Osteoblast (primary cell): ENCODE results near the gene UPP2. TPM values are rescaled to one million over a fixed set of nuclear protein-coding genes. Genes with fewer than 3 reads are reported as not detected.

Experiments used
- DNase-seq: peaks from one replicate; pipeline ENCODE4 v3.0.0; 2011; ENCODE audit warnings: low spot score, mixed read lengths; ENCODE audit not compliant: insufficient read length; ENCODE audit errors: missing footprints
- H2AFZ ChIP-seq: 2 replicates; pipeline ENCODE4 v1.6.0; 2011; ENCODE audit warnings: mild to moderate bottlenecking, low read length
- H3K27ac ChIP-seq: 2 replicates; pipeline ENCODE4 v1.5.1; 2011; ENCODE audit warnings: mild to moderate bottlenecking, low read depth, low read length, moderate library complexity
- H3K27me3 ChIP-seq: 2 replicates; pipeline ENCODE4 v1.6.0; 2012; ENCODE audit warnings: mild to moderate bottlenecking, control low read depth, inconsistent platforms, low read length, moderate library complexity; ENCODE audit not compliant: insufficient read depth
- H3K36me3 ChIP-seq: 2 replicates; pipeline ENCODE4 v1.5.1; 2011; ENCODE audit warnings: mild to moderate bottlenecking, low read length, control low read depth, moderate library complexity; ENCODE audit not compliant: insufficient read depth
- H3K4me1 ChIP-seq: 2 replicates; pipeline ENCODE4 v1.5.1; 2011; ENCODE audit warnings: mild to moderate bottlenecking, low read length, control low read depth, moderate library complexity; ENCODE audit not compliant: insufficient read depth
- H3K4me2 ChIP-seq: 2 replicates; pipeline ENCODE4 v1.6.0; 2011; ENCODE audit warnings: mild to moderate bottlenecking, low read length; ENCODE audit not compliant: insufficient read depth
- H3K4me3 ChIP-seq: fragments of 200-600 bp; sonication (generic); 3 replicates; pipeline ENCODE4 v1.5.1; 2012; ENCODE audit warnings: mild to moderate bottlenecking, low read length, inconsistent platforms; ENCODE audit not compliant: insufficient read depth
- H3K79me2 ChIP-seq: 2 replicates; pipeline ENCODE4 v1.6.0; 2012; ENCODE audit warnings: mild to moderate bottlenecking, low read length, control low read depth, inconsistent platforms; ENCODE audit not compliant: insufficient read depth
- H3K9me3 ChIP-seq: 2 replicates; pipeline ENCODE4 v1.5.1; 2011; ENCODE audit warnings: low read depth, low read length, control low read depth
- H4K20me1 ChIP-seq: 2 replicates; pipeline ENCODE4 v1.6.0; 2012; ENCODE audit warnings: mild to moderate bottlenecking, low read length, control low read depth; ENCODE audit not compliant: insufficient read depth
- CTCF ChIP-seq: IDR thresholded peaks from 2 replicates; pipeline ENCODE4 v1.5.1; 2011; ENCODE audit warnings: mild to moderate bottlenecking, low read depth, low read length, moderate library complexity; ENCODE audit errors: extremely low read depth
- total RNA-seq: library from RNA; depleted of rRNA; stranded (reverse); fragments of >200 nt; gene quantifications from 2 replicates; pipeline ENCODE4 v1.2.3, GENCODE V29; 2012

Gene UPP2
- total RNA-seq, 1 donor: not detected

GRCh38 chr2:158102446-158102845, 770 bp downstream of the UPP2 start:
- Histone ChIP-seq H2AFZ (no peak overlapping the region), H3K4me3 (no peak overlapping the region)
- no peak for DNase-seq

GRCh38 chr2:158103411-158104012, 1.8 kb downstream of the UPP2 start:
- no peak for DNase-seq
- H3K4me3 ChIP-seq: no peak overlapping the region
- H2AFZ ChIP-seq: no peak overlapping the region
- H3K27ac ChIP-seq: no peak overlapping the region
- peaks cover 3% of the 10 kb centered on the region for H3K27me3 ChIP-seq
- no peak for TF ChIP-seq CTCF
- H3K9me3 ChIP-seq: no peaks in the 10 kb centered on the region
- H3K79me2 ChIP-seq: no peaks in the 10 kb centered on the region
- no peaks in the 10 kb centered on the region for H3K36me3 ChIP-seq
- no peak overlapping the region for H3K4me2 ChIP-seq
- H3K4me1 ChIP-seq: peaks cover 4% of the 10 kb centered on the region
- H4K20me1 ChIP-seq: no peaks in the 10 kb centered on the region

More at GRCh38 chr2:158102446-158102845, 770 bp downstream of the UPP2 start:
- TF ChIP-seq CTCF: no peak
- no peaks in the 10 kb centered on the region for H3K9me3 ChIP-seq
- H3K27ac ChIP-seq: no peak overlapping the region
- H3K4me1 ChIP-seq: peaks cover 4% of the 10 kb centered on the region
- H3K4me2 ChIP-seq: no peak overlapping the region
- no peaks in the 10 kb centered on the region for H3K79me2 ChIP-seq
- no peaks in the 10 kb centered on the region for H3K36me3 ChIP-seq
- no peaks in the 10 kb centered on the region for H4K20me1 ChIP-seq
- peaks cover 3% of the 10 kb centered on the region for H3K27me3 ChIP-seq

GRCh38 chr2:158104903-158105302, 3.2 kb downstream of the UPP2 start:
- Histone ChIP-seq H3K36me3 (no peaks in the 10 kb centered on the region), H3K27ac (no peak overlapping the region), H3K4me3 (no peak overlapping the region), H2AFZ (no peak overlapping the region), H3K9me3 (no peaks in the 10 kb centered on the region), H3K4me1 (no peaks in the 10 kb centered on the region), H3K79me2 (no peaks in the 10 kb centered on the region), H3K27me3 (peaks cover 3% of the 10 kb centered on the region), H4K20me1 (no peaks in the 10 kb centered on the region), H3K4me2 (no peak overlapping the region)
- no peak for TF ChIP-seq CTCF
- DNase-seq: no peak

GRCh38 chr2:158112992-158113391, 11.3 kb downstream of the UPP2 start:
- no peaks in the 10 kb centered on the region for H3K9me3 ChIP-seq
- no peaks in the 10 kb centered on the region for H3K79me2 ChIP-seq
- H3K4me2 ChIP-seq: no peak overlapping the region
- H3K36me3 ChIP-seq: no peaks in the 10 kb centered on the region
- DNase-seq: no peak
- no peaks in the 10 kb centered on the region for H3K4me1 ChIP-seq
- no peak for TF ChIP-seq CTCF
- H4K20me1 ChIP-seq: no peaks in the 10 kb centered on the region
- H3K27ac ChIP-seq: no peak overlapping the region
- peaks cover 6% of the 10 kb centered on the region for H3K27me3 ChIP-seq
- no peak overlapping the region for H3K4me3 ChIP-seq
- H2AFZ ChIP-seq: no peak overlapping the region
